Glutamatergic neuron (in vitro differentiated cells): ENCODE data around the gene PCSK5. TPM values are rescaled to one million over a fixed set of nuclear protein-coding genes. Genes with fewer than 3 reads are reported as not detected.

Experiments
- DNase-seq: peaks from one replicate; pipeline ENCODE4 v3.0.0; 2022
- H3K27ac Mint-ChIP-seq: one replicate; pipeline ENCODE4 v1.8.0; 2020; ENCODE audit warnings: mild to moderate bottlenecking, mixed read lengths, inconsistent platforms; ENCODE audit not compliant: unreplicated experiment
- H3K27me3 Mint-ChIP-seq: one replicate; pipeline ENCODE4 v1.8.0; 2020; ENCODE audit warnings: mild to moderate bottlenecking, moderate library complexity, mixed read lengths, inconsistent platforms; ENCODE audit not compliant: unreplicated experiment
- H3K36me3 Mint-ChIP-seq: one replicate; pipeline ENCODE4 v1.8.0; 2020; ENCODE audit warnings: mild to moderate bottlenecking, mixed read lengths, inconsistent platforms; ENCODE audit not compliant: unreplicated experiment
- H3K4me1 Mint-ChIP-seq: one replicate; pipeline ENCODE4 v1.8.0; 2020; ENCODE audit warnings: mild to moderate bottlenecking, low read depth, mixed read lengths, inconsistent platforms; ENCODE audit not compliant: unreplicated experiment
- H3K4me3 Mint-ChIP-seq: one replicate; pipeline ENCODE4 v1.8.0; 2020; ENCODE audit warnings: mild to moderate bottlenecking, mixed read lengths, inconsistent platforms; ENCODE audit not compliant: unreplicated experiment
- H3K9me3 Mint-ChIP-seq: one replicate; pipeline ENCODE4 v1.8.0; 2020; ENCODE audit warnings: mild to moderate bottlenecking, moderate library complexity, mixed read lengths, inconsistent platforms; ENCODE audit not compliant: unreplicated experiment
- CTCF ChIP-seq: fragments of 200-600 bp; sonication (generic); IDR thresholded peaks from one replicate; pipeline ENCODE4 v1.5.0; 2021; ENCODE audit not compliant: partially characterized antibody, unreplicated experiment
- total RNA-seq: library from RNA; stranded (reverse); fragmentation: NEBNext Ultra II Directional; extraction: Animal tissue kit (Norgen Biotek cat#: 25700); gene quantifications from one replicate; pipeline ENCODE4 v1.2.1, GENCODE V29; 2021; ENCODE audit not compliant: unreplicated experiment

The PCSK5 gene
- total RNA-seq, 1 donor from 2014 or later, result 9.6 TPM

GRCh38 chr9:76090909-76091308, 200.4 kb downstream of the PCSK5 start:
- no peak overlapping the region for H3K27ac Mint-ChIP-seq
- peaks cover 4% of the 10 kb centered on the region for H3K36me3 Mint-ChIP-seq
- H3K4me1 Mint-ChIP-seq, result no peaks in the 10 kb centered on the region
- no peak overlapping the region for H3K4me3 Mint-ChIP-seq
- no peak for TF ChIP-seq CTCF
- DNase-seq, result no peak
- no peaks in the 10 kb centered on the region for H3K27me3 Mint-ChIP-seq
- H3K9me3 Mint-ChIP-seq, result peaks cover 3% of the 10 kb centered on the region

GRCh38 chr9:76092572-76092971, 202.1 kb downstream of the PCSK5 start:
- no peak overlapping the region for H3K27ac Mint-ChIP-seq
- peaks cover 4% of the 10 kb centered on the region for H3K36me3 Mint-ChIP-seq
- H3K4me1 Mint-ChIP-seq, result no peaks in the 10 kb centered on the region
- no peak for DNase-seq
- H3K27me3 Mint-ChIP-seq, result no peaks in the 10 kb centered on the region
- H3K9me3 Mint-ChIP-seq, result peaks cover 3% of the 10 kb centered on the region
- TF ChIP-seq CTCF, result no peak
- no peak overlapping the region for H3K4me3 Mint-ChIP-seq

GRCh38 chr9:76095585-76095984, 205.1 kb downstream of the PCSK5 start:
- no peak for TF ChIP-seq CTCF
- Mint-ChIP-seq H3K27ac (no peak overlapping the region), H3K4me3 (no peak overlapping the region), H3K27me3 (no peaks in the 10 kb centered on the region), H3K4me1 (no peaks in the 10 kb centered on the region), H3K36me3 (peaks cover 4% of the 10 kb centered on the region), H3K9me3 (peaks cover 3% of the 10 kb centered on the region)
- DNase-seq, result no peak

- no peak overlapping the region for H3K27ac Mint-ChIP-seq
- H3K4me3 Mint-ChIP-seq, result no peak overlapping the region
- H3K27me3 Mint-ChIP-seq, result no peaks in the 10 kb centered on the region
- DNase-seq, result no peak
- peaks cover 7% of the 10 kb centered on the region for H3K4me1 Mint-ChIP-seq
- H3K9me3 Mint-ChIP-seq, result no peaks in the 10 kb centered on the region
- no peaks in the 10 kb centered on the region for H3K36me3 Mint-ChIP-seq
- no peak for TF ChIP-seq CTCF
These were observed 209.0 kb downstream of the PCSK5 start for GRCh38 chr9:76099516-76099915.

GRCh38 chr9:76101075-76101474, 210.6 kb downstream of the PCSK5 start:
- Mint-ChIP-seq H3K27me3 (no peaks in the 10 kb centered on the region), H3K27ac (no peak overlapping the region)

More at GRCh38 chr9:76101075-76101474, 210.6 kb downstream of the PCSK5 start:
- Mint-ChIP-seq H3K9me3 (no peaks in the 10 kb centered on the region), H3K4me3 (no peak overlapping the region), H3K36me3 (no peaks in the 10 kb centered on the region), H3K4me1 (peaks cover 7% of the 10 kb centered on the region)
- no peak for DNase-seq
- TF ChIP-seq CTCF, result no peak
